IMR-90 (cell line): ENCODE results near the gene PDZD7. TPM values are rescaled to one million over a fixed set of nuclear protein-coding genes. Genes with fewer than 3 reads are reported as not detected.

Experiments used
- ATAC-seq: fragments of 200-7000 bp; cut with Tn5 transposase; 2 replicates; pipeline ENCODE4 v1.9.1; 2020; ENCODE audit warnings: low read depth, mild to moderate bottlenecking, moderate library complexity
- BruUV-seq: library from RNA; stranded (reverse); fragments of 400-500 nt; replicated peaks from 2 replicates; lab custom pipeline; 2021; lab: Mats Ljungman, UMichigan
- CTCF ChIA-PET: fragments of 300-600 bp; formaldehyde crosslinking; extraction: SDS; loops from one replicate; lab custom pipeline; 2021; ENCODE audit warnings: antibody characterized with exemption; lab: Yijun Ruan, JAX
- POLR2A ChIA-PET: fragments of 300-600 bp; sonication (Branson Sonifier 250); formaldehyde crosslinking; loops from one replicate; lab custom pipeline; 2022; ENCODE audit warnings: antibody characterized with exemption; ENCODE audit not compliant: unreplicated experiment; lab: Charles Lee
- DNase-seq: peaks from one replicate; pipeline ENCODE4 v3.0.0; 2013
- H2AFZ ChIP-seq: replicated peaks from 2 replicates; pipeline ENCODE3; 2013; ENCODE audit warnings: low read length, mild to moderate bottlenecking; ENCODE audit not compliant: poor library complexity
- H2AK5ac ChIP-seq: 2 replicates; pipeline ENCODE4 v1.6.1; 2013; ENCODE audit warnings: low read depth, low read length, inconsistent platforms
- H2AK9ac ChIP-seq: replicated peaks from 2 replicates; pipeline ENCODE3; 2013; ENCODE audit warnings: mild to moderate bottlenecking, low read depth, low read length, moderate library complexity; ENCODE audit not compliant: poor library complexity
- H2BK120ac ChIP-seq: 2 replicates; pipeline ENCODE4 v1.6.1; 2013; ENCODE audit warnings: low read depth, low read length, inconsistent platforms
- H2BK15ac ChIP-seq: 3 replicates; pipeline ENCODE4 v1.6.1; 2013; ENCODE audit warnings: low read depth, low read length, inconsistent platforms
- H2BK20ac ChIP-seq: 2 replicates; pipeline ENCODE4 v1.6.1; 2013; ENCODE audit warnings: low read depth, mild to moderate bottlenecking, inconsistent platforms, low read length, moderate library complexity
- H2BK5ac ChIP-seq: 2 replicates; pipeline ENCODE4 v1.6.1; 2013; ENCODE audit warnings: mild to moderate bottlenecking, low read depth, low read length, inconsistent platforms; ENCODE audit not compliant: poor library complexity, severe bottlenecking
- H3K14ac ChIP-seq: replicated peaks from 2 replicates; pipeline ENCODE4 v1.6.1; 2013; ENCODE audit warnings: low read depth, low read length, inconsistent platforms
- H3K18ac ChIP-seq: 2 replicates; pipeline ENCODE4 v1.6.1; 2013; ENCODE audit warnings: low read depth, low read length, control low read depth
- H3K23ac ChIP-seq: 2 replicates; pipeline ENCODE4 v1.6.1; 2013; ENCODE audit warnings: low read depth, low read length, inconsistent platforms
- H3K27ac ChIP-seq: 2 replicates; pipeline ENCODE4 v1.5.1; 2013; ENCODE audit warnings: mild to moderate bottlenecking, control low read depth, low read length; ENCODE audit not compliant: insufficient read depth
- H3K27me3 ChIP-seq: 2 replicates; pipeline ENCODE4 v1.6.1; 2013; ENCODE audit warnings: low read length; ENCODE audit not compliant: control insufficient read depth, insufficient read depth
- H3K36me3 ChIP-seq: 2 replicates; pipeline ENCODE4 v1.6.1; 2013; ENCODE audit warnings: low read length, mixed read lengths; ENCODE audit not compliant: control insufficient read depth, insufficient read depth
- H3K4ac ChIP-seq: 2 replicates; pipeline ENCODE4 v1.6.1; 2013; ENCODE audit warnings: low read depth, low read length, inconsistent platforms
- H3K4me1 ChIP-seq: 2 replicates; pipeline ENCODE4 v1.6.1; 2013; ENCODE audit warnings: low read length, mixed read lengths; ENCODE audit not compliant: control insufficient read depth, insufficient read depth
- H3K4me2 ChIP-seq: 2 replicates; pipeline ENCODE4 v1.6.1; 2013; ENCODE audit warnings: low read depth, mild to moderate bottlenecking, control low read depth, low read length, moderate library complexity
- H3K4me3 ChIP-seq: 2 replicates; pipeline ENCODE4 v1.5.1; 2013; ENCODE audit warnings: low read depth, mild to moderate bottlenecking, control low read depth, low read length, moderate library complexity; ENCODE audit not compliant: insufficient read depth
- H3K56ac ChIP-seq: 2 replicates; pipeline ENCODE4 v1.6.1; 2013; ENCODE audit warnings: low read length, inconsistent platforms; ENCODE audit not compliant: insufficient read depth; ENCODE audit errors: extremely low read depth
- H3K79me1 ChIP-seq, 2 experiments: 2 replicates each; pipeline ENCODE4 v1.6.1; 2013; ENCODE audit warnings: low read length in 2 of 2, inconsistent platforms in 1 of 2, low read depth in 1 of 2
- H3K9ac ChIP-seq: 2 replicates; pipeline ENCODE4 v1.6.1; 2013; ENCODE audit warnings: low read depth, low read length, control low read depth
- H3K9me1 ChIP-seq: 2 replicates; pipeline ENCODE4 v1.6.1; 2013; ENCODE audit warnings: low read length, inconsistent platforms; ENCODE audit not compliant: insufficient read depth
- H3K9me3 ChIP-seq: 2 replicates; pipeline ENCODE4 v1.6.1; 2013; ENCODE audit warnings: low read length; ENCODE audit not compliant: control insufficient read depth, insufficient read depth
- H4K20me1 ChIP-seq: 2 replicates; pipeline ENCODE4 v1.6.1; 2013; ENCODE audit warnings: low read length, inconsistent platforms; ENCODE audit not compliant: insufficient read depth
- H4K5ac ChIP-seq: 2 replicates; pipeline ENCODE4 v1.6.1; 2013; ENCODE audit warnings: mild to moderate bottlenecking, low read depth, low read length, control low read depth
- H4K8ac ChIP-seq, 2 experiments: 2 replicates each; pipeline ENCODE4 v1.6.1; 2013; ENCODE audit warnings: low read depth in 2 of 2, low read length in 2 of 2, control low read depth in 1 of 2, inconsistent platforms in 1 of 2
- H4K91ac ChIP-seq: 2 replicates; pipeline ENCODE4 v1.6.1; 2013; ENCODE audit warnings: low read depth, low read length, inconsistent platforms; ENCODE audit not compliant: insufficient read depth
- BHLHE40 ChIP-seq: fragments of 150-350 bp; IDR thresholded peaks from 2 replicates; pipeline ENCODE4 v1.6.1; 2016; ENCODE audit warnings: mild to moderate bottlenecking, low read depth, low read length
- CEBPB ChIP-seq: IDR thresholded peaks from 2 replicates; pipeline ENCODE4 v1.6.1; 2012; ENCODE audit warnings: low read depth, low read length, improper control_type of control experiment
- CHD1 ChIP-seq: IDR thresholded peaks from 2 replicates; pipeline ENCODE4 v1.6.1; 2012; ENCODE audit warnings: low read depth, low read length, improper control_type of control experiment
- FOS ChIP-seq: fragments of 150-350 bp; IDR thresholded peaks from 2 replicates; pipeline ENCODE4 v1.6.1; 2016; ENCODE audit warnings: low read depth, low read length
- MXI1 ChIP-seq: IDR thresholded peaks from 2 replicates; pipeline ENCODE4 v1.6.1; 2012; ENCODE audit warnings: low read depth, mild to moderate bottlenecking, low read length, moderate library complexity, borderline replicate concordance
- POLR2A ChIP-seq: IDR thresholded peaks from 2 replicates; pipeline ENCODE4 v1.6.1; 2012; ENCODE audit warnings: mild to moderate bottlenecking, low read depth, low read length
- RCOR1 ChIP-seq: IDR thresholded peaks from 2 replicates; pipeline ENCODE4 v1.6.1; 2012; ENCODE audit warnings: mild to moderate bottlenecking, low read length, improper control_type of control experiment; ENCODE audit not compliant: insufficient replicate concordance
- RFX5 ChIP-seq: IDR thresholded peaks from 2 replicates; pipeline ENCODE4 v1.8.0; 2012; ENCODE audit warnings: low read depth, mild to moderate bottlenecking, low read length, moderate library complexity
- SMC3 ChIP-seq: fragments of 150-350 bp; IDR thresholded peaks from 2 replicates; pipeline ENCODE4 v1.6.1; 2016; ENCODE audit warnings: low read depth, mild to moderate bottlenecking, antibody characterized with exemption, low read length, moderate library complexity
- WGBS, 2 experiments: methylation state at CpG; one replicate each; pipeline versions ENCODE4 v1.1.5 to v1.1.7; 2013; ENCODE audit warnings: missing lambda C conversion rate in 2 of 2; ENCODE audit not compliant: insufficient read length in 1 of 2; ENCODE audit errors: extremely low coverage in 2 of 2; 5-methylcytosine and 5-hydroxymethylcytosine counted together
- dilution Hi-C: fragments of 300-500 bp; cut with HindIII; formaldehyde crosslinking; loops from one replicate; pipeline ENCODE4 v1.14.3; 2018; ENCODE audit warnings: low sequenced_read_pairs; ENCODE audit not compliant: unreplicated experiment
- in situ Hi-C: fragments of 300-500 bp; cut with MboI; formaldehyde crosslinking; loops from 3 replicates; pipeline ENCODE4 v1.14.3; 2019; ENCODE audit warnings: low sequenced_read_pairs, inconsistent platforms, mixed read lengths
- intact Hi-C: fragments of 100-400 bp; cut with micrococcal nuclease; formaldehyde crosslinking; loops from 2 replicates; pipeline ENCODE4 v1.10.0; 2022
- polyA plus RNA-seq, 3 experiments: library from polyadenylated mRNA; depleted of rRNA; stranded (reverse); fragments of >200 nt; gene quantifications; 2 replicates each; pipeline ENCODE4 v1.2.3, GENCODE V29; 2012; ENCODE audit warnings: low replicate concordance in 1 of 3
- total RNA-seq: library from RNA; depleted of rRNA; stranded (reverse); fragments of >200 nt; gene quantifications from 2 replicates; pipeline ENCODE4 v1.2.3, GENCODE V29; 2012
- TF ChIP-seq, protein P1 (sequence below): fragments of 150-350 bp; IDR thresholded peaks from 2 replicates; pipeline ENCODE4 v1.6.1; 2016; ENCODE audit warnings: low read depth, mild to moderate bottlenecking, low read length, moderate library complexity, borderline replicate concordance
- TF ChIP-seq, protein P2 (sequence below): fragments of 150-350 bp; IDR thresholded peaks from 2 replicates; pipeline ENCODE4 v1.6.1; 2017; ENCODE audit warnings: mild to moderate bottlenecking, antibody characterized with exemption, low read length, low read depth

PDZD7 gene
- total and polyA plus RNA-seq, 2 of the 4 experiments (the other 2 are of a cell fraction): 0.90 to 1.5 TPM

DNA sequence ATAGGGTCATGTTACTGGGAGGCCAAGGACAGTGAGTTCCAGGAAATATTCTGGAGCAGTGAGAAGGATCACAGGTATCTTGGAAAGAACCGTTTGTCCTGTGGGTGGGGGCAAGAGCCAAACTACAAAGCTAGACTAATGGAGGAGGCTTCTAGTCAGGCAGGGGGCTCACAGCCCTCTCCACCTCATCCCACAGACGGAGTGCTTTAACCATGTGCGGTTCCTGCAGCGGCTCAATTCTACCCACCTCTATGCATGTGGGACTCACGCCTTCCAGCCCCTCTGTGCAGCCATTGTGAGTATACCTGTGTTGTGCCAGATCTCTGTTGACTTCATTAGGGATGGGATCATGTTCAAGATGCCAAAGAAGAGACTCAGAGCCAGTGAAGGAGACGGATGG lies 53.5 kb downstream of the PDZD7 start:
- H3K9ac ChIP-seq: no peak overlapping the region
- in situ Hi-C loops (no loop called here), dilution Hi-C loops (no loop called here), intact Hi-C loops (no loop called here)
- H3K27ac ChIP-seq: no peak overlapping the region
- H3K4ac ChIP-seq: no peak overlapping the region
- H3K4me3 ChIP-seq: no peak overlapping the region
- no peaks in the 10 kb centered on the region for H3K79me1 ChIP-seq
- no peak overlapping the region for H3K23ac ChIP-seq
- no peak overlapping the region for H3K14ac ChIP-seq
- H2BK120ac ChIP-seq: no peak overlapping the region
- peaks cover 25% of the 10 kb centered on the region for H3K36me3 ChIP-seq
- no peak overlapping the region for H2AK9ac ChIP-seq
- H3K4me1 ChIP-seq: no peaks in the 10 kb centered on the region
- H4K8ac ChIP-seq: no peak overlapping the region
- no peak overlapping the region for H2AK5ac ChIP-seq
- H3K9me3 ChIP-seq: no peaks in the 10 kb centered on the region
- ATAC-seq: no peak
- DNase-seq: no peak
- H3K4me2 ChIP-seq: no peak overlapping the region
- no peak overlapping the region for H2BK20ac ChIP-seq
- TF ChIP-seq MXI1 (no peak), CEBPB (no peak), BHLHE40 (no peak), SMC3 (no peak), CHD1 (no peak), RCOR1 (no peak), POLR2A (no peak), FOS (no peak), RFX5 (no peak)
- TF ChIP-seq, protein P1, sequence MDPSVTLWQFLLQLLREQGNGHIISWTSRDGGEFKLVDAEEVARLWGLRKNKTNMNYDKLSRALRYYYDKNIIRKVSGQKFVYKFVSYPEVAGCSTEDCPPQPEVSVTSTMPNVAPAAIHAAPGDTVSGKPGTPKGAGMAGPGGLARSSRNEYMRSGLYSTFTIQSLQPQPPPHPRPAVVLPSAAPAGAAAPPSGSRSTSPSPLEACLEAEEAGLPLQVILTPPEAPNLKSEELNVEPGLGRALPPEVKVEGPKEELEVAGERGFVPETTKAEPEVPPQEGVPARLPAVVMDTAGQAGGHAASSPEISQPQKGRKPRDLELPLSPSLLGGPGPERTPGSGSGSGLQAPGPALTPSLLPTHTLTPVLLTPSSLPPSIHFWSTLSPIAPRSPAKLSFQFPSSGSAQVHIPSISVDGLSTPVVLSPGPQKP: no peak
- TF ChIP-seq, protein P2, sequence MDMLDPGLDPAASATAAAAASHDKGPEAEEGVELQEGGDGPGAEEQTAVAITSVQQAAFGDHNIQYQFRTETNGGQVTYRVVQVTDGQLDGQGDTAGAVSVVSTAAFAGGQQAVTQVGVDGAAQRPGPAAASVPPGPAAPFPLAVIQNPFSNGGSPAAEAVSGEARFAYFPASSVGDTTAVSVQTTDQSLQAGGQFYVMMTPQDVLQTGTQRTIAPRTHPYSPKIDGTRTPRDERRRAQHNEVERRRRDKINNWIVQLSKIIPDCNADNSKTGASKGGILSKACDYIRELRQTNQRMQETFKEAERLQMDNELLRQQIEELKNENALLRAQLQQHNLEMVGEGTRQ: no peak
- no peak overlapping the region for H3K18ac ChIP-seq
- no peaks in the 10 kb centered on the region for H3K27me3 ChIP-seq
- BruUV-seq: no TSS peak
- H4K5ac ChIP-seq: no peak overlapping the region
- H3K56ac ChIP-seq: no peak overlapping the region
- no peaks in the 10 kb centered on the region; the same call in none of the 2 replicates for H4K20me1 ChIP-seq
- POLR2A ChIA-PET: no interaction called here
- no peak overlapping the region for H2BK15ac ChIP-seq
- no CpG with 5 or more reads among the region's 6 CpGs for WGBS, 2 experiments
- H2BK5ac ChIP-seq: no peak overlapping the region
- H2AFZ ChIP-seq: no peak overlapping the region
- H4K91ac ChIP-seq: no peak overlapping the region
- peaks cover 4% of the 10 kb centered on the region; the same call in 1 of the 2 replicates for H3K9me1 ChIP-seq
- CTCF ChIA-PET: no interaction called here
